HG03064 (cell line): ENCODE data around the gene DTNB.
"Not testable (repeated sequence)": the region's sequence is repeated elsewhere in the genome, so short reads cannot be mapped to it uniquely, and the experiment has no call there.

Source experiments
- ATAC-seq: cut with Tn5 transposase; IDR thresholded peaks from one replicate; pipeline ENCODE4 v1.9.1; 2021; ENCODE audit warnings: low read depth; ENCODE audit not compliant: unreplicated experiment

The DTNB gene

GRCh38 chr2:25684577-25685473, 11.4 kb upstream of the DTNB start:
- no peak for ATAC-seq

- no peak for ATAC-seq
These were observed 8.7 kb upstream of the DTNB start for GRCh38 chr2:25682082-25682481.

GRCh38 chr2:25677877-25678276, 4.5 kb upstream of the DTNB start:
- ATAC-seq: no peak

GRCh38 chr2:25674077-25674362, 643 bp upstream of the DTNB start:
- no peak for ATAC-seq

- ATAC-seq: peak; percentile 49
These were observed 680 bp downstream of the DTNB start for GRCh38 chr2:25672494-25673299.

GRCh38 chr2:25671622-25672021, 1.8 kb downstream of the DTNB start:
- no peak for ATAC-seq

- ATAC-seq: no peak
These were observed 3.9 kb downstream of the DTNB start for GRCh38 chr2:25669520-25669919.

GRCh38 chr2:25666218-25666617, 7.2 kb downstream of the DTNB start:
- ATAC-seq: no peak

- not testable (repeated sequence) for ATAC-seq
These were observed 7.9 kb downstream of the DTNB start for GRCh38 chr2:25665429-25665828.

GRCh38 chr2:25664965-25665307, 8.4 kb downstream of the DTNB start:
- no peak for ATAC-seq

GRCh38 chr2:25664183-25664964, 9.0 kb downstream of the DTNB start:
- ATAC-seq: no peak

GRCh38 chr2:25655316-25655715, 18.1 kb downstream of the DTNB start:
- no peak for ATAC-seq

GRCh38 chr2:25654801-25655200, 18.6 kb downstream of the DTNB start:
- no peak for ATAC-seq

- no peak for ATAC-seq
These were observed 21.5 kb downstream of the DTNB start for GRCh38 chr2:25651782-25652455.

- ATAC-seq: no peak
These were observed 22.3 kb downstream of the DTNB start for GRCh38 chr2:25651066-25651465.

GRCh38 chr2:25650256-25650655, 23.1 kb downstream of the DTNB start:
- ATAC-seq: no peak

GRCh38 chr2:25649786-25650185, 23.6 kb downstream of the DTNB start:
- no peak for ATAC-seq

- ATAC-seq: no peak
These were observed 31.1 kb downstream of the DTNB start for GRCh38 chr2:25642298-25642697.

GRCh38 chr2:25639696-25640095, 33.7 kb downstream of the DTNB start:
- ATAC-seq: no peak

- no peak for ATAC-seq
These were observed 34.2 kb downstream of the DTNB start for GRCh38 chr2:25639131-25639530.

- no peak for ATAC-seq
These were observed 37.6 kb downstream of the DTNB start for GRCh38 chr2:25635797-25636196.
